SK-N-SH (cell line): ENCODE measurements around the gene CCL22. TPM values are rescaled to one million over a fixed set of nuclear protein-coding genes. Genes with fewer than 3 reads are reported as not detected.

ENCODE experiments used
- CTCF ChIA-PET: fragments of 300-600, 350-600 bp; formaldehyde crosslinking; extraction: SDS; loops from one replicate; lab custom pipeline; 2021; lab: Yijun Ruan, JAX
- POLR2A ChIA-PET: fragments of 350-600 bp; sonication (Branson Sonifier 250); formaldehyde crosslinking; extraction: SDS; loops from one replicate; lab custom pipeline; 2020; ENCODE audit warnings: antibody characterized with exemption, inconsistent platforms; lab: Yijun Ruan, JAX
- DNase-seq: peaks from one replicate; pipeline ENCODE4 v3.0.0; 2012
- H2AFZ ChIP-seq: fragments of 200-600 bp; sonication (generic); 2 replicates; pipeline ENCODE4 v1.8.1; 2016; ENCODE audit warnings: antibody characterized with exemption, mild to moderate bottlenecking, low read depth
- H3F3A ChIP-seq: fragments of 200-600 bp; sonication (generic); replicated peaks from 2 replicates; pipeline ENCODE3; 2016; ENCODE audit warnings: antibody characterized with exemption, mild to moderate bottlenecking; ENCODE audit not compliant: insufficient read depth
- H3K27ac ChIP-seq, 2 experiments: fragments of 200-500 bp in 1 of 2; fragments of 200-600 bp in 1 of 2; sonication (Bioruptor generic) in 1 of 2; sonication (generic), shearing (Covaris generic) in 1 of 2; 2 replicates each; pipeline versions ENCODE4 v1.5.1 to v1.6.1; 2014 to 2016; ENCODE audit warnings: low read depth in 2 of 2, inconsistent platforms in 1 of 2, low read length in 1 of 2, mild to moderate bottlenecking in 1 of 2, mixed read lengths in 1 of 2
- H3K27me3 ChIP-seq: fragments of 200-600 bp; sonication (generic), shearing (Covaris generic); 2 replicates; pipeline ENCODE4 v1.6.1; 2016; ENCODE audit warnings: mixed run types; ENCODE audit not compliant: insufficient read depth
- H3K36me3 ChIP-seq, 2 experiments: fragments of 200-500 bp in 1 of 2; fragments of 200-600 bp in 1 of 2; sonication (Bioruptor generic) in 1 of 2; sonication (generic) in 1 of 2; replicated peaks in 1 of 2; 2 replicates each; pipeline versions ENCODE3 to v1.5.1; 2014 to 2016; ENCODE audit warnings: low read length in 1 of 2, mild to moderate bottlenecking in 1 of 2; ENCODE audit not compliant: insufficient read depth in 2 of 2, control insufficient read depth in 1 of 2
- H3K4me1 ChIP-seq, 2 experiments: fragments of 200-500 bp in 1 of 2; fragments of 200-600 bp in 1 of 2; sonication (Bioruptor generic) in 1 of 2; sonication (generic), shearing (Covaris generic) in 1 of 2; 2 replicates each; pipeline versions ENCODE4 v1.5.1 to v1.6.1; 2014 to 2016; ENCODE audit warnings: low read depth in 1 of 2, low read length in 1 of 2, mixed run types in 1 of 2; ENCODE audit not compliant: insufficient read depth in 2 of 2, control insufficient read depth in 1 of 2
- H3K4me2 ChIP-seq: fragments of 200-600 bp; sonication (generic), shearing (Covaris generic); 2 replicates; pipeline ENCODE4 v1.6.1; 2017; ENCODE audit warnings: mixed run types
- H3K4me3 ChIP-seq, 2 experiments: fragments of 200-500 bp in 1 of 2; fragments of 200-600 bp in 1 of 2; sonication (Bioruptor generic) in 1 of 2; sonication (generic), shearing (Covaris generic) in 1 of 2; 2 replicates each; pipeline versions ENCODE4 v1.5.1 to v1.8.1; 2014 to 2016; ENCODE audit warnings: low read depth in 2 of 2, inconsistent platforms in 1 of 2, low read length in 1 of 2, mild to moderate bottlenecking in 1 of 2, mixed read lengths in 1 of 2, moderate library complexity in 1 of 2
- H3K79me2 ChIP-seq: fragments of 200-600 bp; sonication (generic); 2 replicates; pipeline ENCODE4 v1.8.1; 2017; ENCODE audit warnings: mild to moderate bottlenecking; ENCODE audit not compliant: insufficient read depth
- H3K9ac ChIP-seq: fragments of 200-600 bp; sonication (generic); 2 replicates; pipeline ENCODE4 v1.6.1; 2017; ENCODE audit warnings: mixed run types
- H3K9me2 ChIP-seq: fragments of 200-600 bp; sonication (generic); 2 replicates; pipeline ENCODE4 v1.6.1; 2017; ENCODE audit warnings: mixed run types
- H3K9me3 ChIP-seq: fragments of 200-600 bp; sonication (generic); 2 replicates; pipeline ENCODE4 v1.6.1; 2017; ENCODE audit warnings: mixed run types, mild to moderate bottlenecking, moderate library complexity
- H4K20me1 ChIP-seq: fragments of 200-600 bp; sonication (generic); 2 replicates; pipeline ENCODE4 v1.6.1; 2017; ENCODE audit warnings: mild to moderate bottlenecking, mixed run types; ENCODE audit not compliant: insufficient read depth
- EZH2phosphoT487 ChIP-seq: fragments of 200-600 bp; sonication (generic); IDR thresholded peaks from 2 replicates; pipeline ENCODE4 v1.6.1; 2017; ENCODE audit warnings: low read depth, mixed run types, mild to moderate bottlenecking, antibody characterized with exemption, moderate library complexity, borderline replicate concordance
- GABPA ChIP-seq: IDR thresholded peaks from 2 replicates; pipeline ENCODE4 v1.4.0; 2012; ENCODE audit warnings: low read depth, mild to moderate bottlenecking
- GATA2 ChIP-seq: sonication (generic); formaldehyde crosslinking; IDR thresholded peaks from 2 replicates; pipeline ENCODE4 v1.5.0; 2020; ENCODE audit warnings: mild to moderate bottlenecking, missing genetic modification reagents
- JUND ChIP-seq: IDR thresholded peaks from 2 replicates; pipeline ENCODE4 v1.4.0; 2012
- NFIC ChIP-seq: IDR thresholded peaks from 2 replicates; pipeline ENCODE4 v1.4.0; 2012; ENCODE audit warnings: borderline replicate concordance
- NRF1 ChIP-seq: IDR thresholded peaks from 2 replicates; pipeline ENCODE4 v1.6.1; 2012; ENCODE audit warnings: low read depth, mild to moderate bottlenecking, low read length
- REST ChIP-seq: IDR thresholded peaks from 2 replicates; pipeline ENCODE4 v1.6.1; 2012; ENCODE audit warnings: mild to moderate bottlenecking, low read depth, low read length, moderate library complexity
- RFX5 ChIP-seq: IDR thresholded peaks from 2 replicates; pipeline ENCODE4 v1.6.1; 2012; ENCODE audit warnings: mild to moderate bottlenecking, improper control_type of control experiment, low read length
- SMC3 ChIP-seq: IDR thresholded peaks from 2 replicates; pipeline ENCODE4 v1.6.1; 2012; ENCODE audit warnings: low read depth, low read length, improper control_type of control experiment
- TAF1 ChIP-seq: IDR thresholded peaks from 2 replicates; pipeline ENCODE4 v1.6.1; 2012; ENCODE audit warnings: low read depth, mild to moderate bottlenecking, low read length, moderate library complexity, borderline replicate concordance
- TCF12 ChIP-seq: IDR thresholded peaks from 2 replicates; pipeline ENCODE4 v1.4.0; 2012
- WGBS: methylation state at CpG from one replicate; pipeline ENCODE4 v1.1.6; 2017; ENCODE audit warnings: low lambda C conversion rate; 5-methylcytosine and 5-hydroxymethylcytosine counted together
- polyA plus RNA-seq, 3 experiments: library from polyadenylated mRNA; depleted of rRNA; stranded (reverse); fragments of >200 nt; gene quantifications; 2 replicates each; pipeline ENCODE4 v1.2.3, GENCODE V29; 2012
- TF ChIP-seq, protein P1 (sequence below): IDR thresholded peaks from 2 replicates; pipeline ENCODE4; 2012

The CCL22 gene
- polyA plus RNA-seq, 1 of the 3 experiments (the other 2 are of a cell fraction) = not detected

DNA sequence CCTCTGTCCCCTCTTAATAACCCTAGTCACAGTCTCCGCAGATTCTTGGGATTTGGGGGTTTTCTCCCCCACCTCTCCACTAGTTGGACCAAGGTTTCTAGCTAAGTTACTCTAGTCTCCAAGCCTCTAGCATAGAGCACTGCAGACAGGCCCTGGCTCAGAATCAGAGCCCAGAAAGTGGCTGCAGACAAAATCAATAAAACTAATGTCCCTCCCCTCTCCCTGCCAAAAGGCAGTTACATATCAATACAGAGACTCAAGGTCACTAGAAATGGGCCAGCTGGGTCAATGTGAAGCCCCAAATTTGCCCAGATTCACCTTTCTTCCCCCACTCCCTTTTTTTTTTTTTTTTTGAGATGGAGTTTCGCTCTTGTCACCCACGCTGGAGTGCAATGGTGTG, 5.6 kb downstream of the CCL22 start:
- no peaks in the 10 kb centered on the region for H3K9me3 ChIP-seq
- no peaks in the 10 kb centered on the region for H3K27me3 ChIP-seq
- CTCF ChIA-PET = interaction anchor here (1.5 to 1.6 kb wide), 2 partner anchors 8 to 53 kb away, joined by 5 to 7 read pairs; partner anchors contain the start of gene CX3CL1
- H3F3A ChIP-seq = no peaks in the 10 kb centered on the region
- H3K9ac ChIP-seq = no peak overlapping the region
- H4K20me1 ChIP-seq = no peaks in the 10 kb centered on the region
- no peaks in the 10 kb centered on the region for H3K9me2 ChIP-seq
- no peak overlapping the region for H3K4me2 ChIP-seq
- no peaks in the 10 kb centered on the region for H3K79me2 ChIP-seq
- DNase-seq = no peak
- no peak overlapping the region for H3K4me3 ChIP-seq
- H3K36me3 ChIP-seq = no peaks in the 10 kb centered on the region
- TF ChIP-seq TCF12 = no peak
- H3K4me1 ChIP-seq = peaks cover 0 to 11% of the 10 kb centered on the region in 2 experiments; a peak in 2 of 4 replicates
- 91% methylated on average over 3 of the region's 3 CpGs for whole genome bisulfite sequencing
- no peak overlapping the region for H3K27ac ChIP-seq
- no peak overlapping the region for H2AFZ ChIP-seq
- POLR2A ChIA-PET = interaction anchor here (0.6 kb wide), 1 partner anchor 83 kb away, joined by 3 read pairs; no protein-coding TSS in a partner anchor

DNA sequence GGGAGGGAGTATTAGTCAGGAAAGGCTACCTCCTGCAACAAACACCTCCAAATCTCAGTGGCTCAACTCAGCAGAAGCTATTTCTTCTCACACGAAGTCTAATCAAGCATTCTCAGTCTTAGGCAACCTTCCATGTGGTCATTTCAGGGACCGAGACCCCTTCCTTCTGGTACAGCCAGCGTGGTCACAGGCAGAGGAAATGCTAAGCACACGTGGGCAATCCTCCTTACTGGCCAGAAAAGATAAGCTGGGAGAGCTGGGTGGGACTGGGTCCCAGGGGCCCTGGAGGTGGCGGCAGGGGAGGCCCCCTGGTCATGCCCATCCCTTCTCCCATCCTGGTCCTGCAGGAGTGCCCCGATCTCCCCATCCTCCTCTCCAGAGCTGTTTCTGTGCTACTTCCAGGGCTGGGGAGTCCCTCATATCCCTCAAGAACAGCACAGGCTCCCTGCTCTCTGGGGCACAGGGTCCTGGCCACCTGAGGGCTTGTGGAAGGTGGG, 8.0 kb downstream of the CCL22 start:
- Histone ChIP-seq H3K36me3 (no peaks in the 10 kb centered on the region), H3F3A (no peaks in the 10 kb centered on the region), H3K4me1 (peaks cover 2 to 11% of the 10 kb centered on the region in 2 experiments; a peak in 2 of 4 replicates), H2AFZ (no peak overlapping the region), H3K27me3 (no peaks in the 10 kb centered on the region), H3K9me2 (no peaks in the 10 kb centered on the region), H3K4me3 (no peak overlapping the region), H3K27ac (no peak overlapping the region), H3K4me2 (no peak overlapping the region), H4K20me1 (no peaks in the 10 kb centered on the region), H3K79me2 (no peaks in the 10 kb centered on the region), H3K9me3 (no peaks in the 10 kb centered on the region), H3K9ac (no peak overlapping the region)
- CTCF ChIA-PET = no interaction called here
- TF ChIP-seq REST = no peak
- TF ChIP-seq TCF12 = no peak
- TF ChIP-seq TAF1 = no peak
- no peak for TF ChIP-seq GABPA
- TF ChIP-seq SMC3 = no peak
- TF ChIP-seq NRF1 = no peak
- TF ChIP-seq NFIC = no peak
- TF ChIP-seq GATA2 = no peak
- no peak for TF ChIP-seq EZH2phosphoT487
- no peak for TF ChIP-seq JUND
- TF ChIP-seq, protein P1, sequence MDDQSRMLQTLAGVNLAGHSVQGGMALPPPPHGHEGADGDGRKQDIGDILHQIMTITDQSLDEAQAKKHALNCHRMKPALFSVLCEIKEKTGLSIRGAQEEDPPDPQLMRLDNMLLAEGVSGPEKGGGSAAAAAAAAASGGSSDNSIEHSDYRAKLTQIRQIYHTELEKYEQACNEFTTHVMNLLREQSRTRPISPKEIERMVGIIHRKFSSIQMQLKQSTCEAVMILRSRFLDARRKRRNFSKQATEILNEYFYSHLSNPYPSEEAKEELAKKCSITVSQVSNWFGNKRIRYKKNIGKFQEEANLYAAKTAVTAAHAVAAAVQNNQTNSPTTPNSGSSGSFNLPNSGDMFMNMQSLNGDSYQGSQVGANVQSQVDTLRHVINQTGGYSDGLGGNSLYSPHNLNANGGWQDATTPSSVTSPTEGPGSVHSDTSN = no peak
- no peak for TF ChIP-seq RFX5
- 55% methylated on average over 2 of the region's 6 CpGs for WGBS
- POLR2A ChIA-PET = no interaction called here
- no peak for DNase-seq
